ENCODE data around the gene TMEM209. TPM values are rescaled to one million over a fixed set of nuclear protein-coding genes. Genes with fewer than 3 reads are reported as not detected.

The TMEM209 gene
- total RNA-seq, 1 donor from 2014 or later = 4.2 TPM

- no peak for DNase-seq (ENCODE audit: low read depth in 2 of 2)
Observed at GRCh38 chr7:130143986-130144311, 61.3 kb downstream of the TMEM209 start.

GRCh38 chr7:130143334-130143732, 61.9 kb downstream of the TMEM209 start:
- DNase-seq (ENCODE audit: low read depth in 2 of 2) = no peak

- no peak for DNase-seq (ENCODE audit: low read depth in 2 of 2)
Observed at GRCh38 chr7:130142654-130143333, 62.4 kb downstream of the TMEM209 start.

- DNase-seq (ENCODE audit: low read depth in 2 of 2) = no peak
Observed at GRCh38 chr7:130141884-130142653, 63.1 kb downstream of the TMEM209 start.

- peak; percentile 25 to 52 for DNase-seq (ENCODE audit: low read depth in 2 of 2)
Observed at GRCh38 chr7:130141161-130141883, 63.9 kb downstream of the TMEM209 start.

- DNase-seq (ENCODE audit: low read depth in 2 of 2) = no peak
Observed at GRCh38 chr7:130140551-130141160, 64.5 kb downstream of the TMEM209 start.

- DNase-seq (ENCODE audit: low read depth in 2 of 2) = no peak
Observed at GRCh38 chr7:130139193-130139960, 65.8 kb downstream of the TMEM209 start.

- DNase-seq (ENCODE audit: low read depth in 2 of 2) = no peak
Observed at GRCh38 chr7:130137207-130137606, 68.0 kb downstream of the TMEM209 start.

- DNase-seq (ENCODE audit: low read depth in 2 of 2) = no peak
Observed at GRCh38 chr7:130136579-130137167, 68.5 kb downstream of the TMEM209 start.

GRCh38 chr7:130135208-130136205, 69.7 kb downstream of the TMEM209 start:
- no peak for DNase-seq (ENCODE audit: low read depth in 2 of 2)

- no peak for DNase-seq (ENCODE audit: low read depth in 2 of 2)
Observed at GRCh38 chr7:130134726-130135125, 70.5 kb downstream of the TMEM209 start.

GRCh38 chr7:130134106-130134636, 71.0 kb downstream of the TMEM209 start:
- DNase-seq (ENCODE audit: low read depth in 2 of 2) = no peak

- no peak for DNase-seq (ENCODE audit: low read depth in 2 of 2)
Observed at GRCh38 chr7:130133029-130133782, 72.0 kb downstream of the TMEM209 start.

- no peak for DNase-seq (ENCODE audit: low read depth in 2 of 2)
Observed at GRCh38 chr7:130131964-130132875, 73.0 kb downstream of the TMEM209 start.

- DNase-seq (ENCODE audit: low read depth in 2 of 2) = no peak
Observed at GRCh38 chr7:130131191-130131834, 73.9 kb downstream of the TMEM209 start.

- DNase-seq (ENCODE audit: low read depth in 2 of 2) = no peak
Observed at GRCh38 chr7:130129011-130129411, 76.2 kb downstream of the TMEM209 start.

- peak; percentile 48 to 51 for DNase-seq (ENCODE audit: low read depth in 2 of 2)
Observed at GRCh38 chr7:130127821-130128317, 77.3 kb downstream of the TMEM209 start.

Measured in dermis microvascular lymphatic vessel endothelial cell (primary cell).